GM12878 (cell line): ENCODE measurements around the gene SYT1. TPM values are rescaled to one million over a fixed set of nuclear protein-coding genes. Genes with fewer than 3 reads are reported as not detected.

Experiments used
- ATAC-seq: fragments of 200-7000 bp; cut with Tn5 transposase; 3 replicates; pipeline ENCODE4 v1.9.1; 2020; ENCODE audit warnings: mild to moderate bottlenecking, moderate library complexity
- BruUV-seq: library from RNA; stranded (reverse); fragments of 400-500 nt; replicated peaks from 2 replicates; lab custom pipeline; 2021; lab: Mats Ljungman, UMichigan
- CTCF ChIA-PET: fragments of 300-600 bp; sonication (Branson Sonifier 250); formaldehyde crosslinking; extraction: SDS; loops from one replicate; lab custom pipeline; 2021; ENCODE audit warnings: inconsistent platforms; lab: Yijun Ruan, JAX
- POLR2A ChIA-PET: fragments of 350-600 bp; formaldehyde crosslinking; extraction: SDS; loops from one replicate; lab custom pipeline; 2021; ENCODE audit warnings: inconsistent platforms; lab: Charles Lee
- RAD21 ChIA-PET: fragments of 300-600 bp; sonication (Branson Sonifier 250); formaldehyde crosslinking; loops from one replicate; lab custom pipeline; 2023; ENCODE audit warnings: antibody characterized with exemption; ENCODE audit not compliant: unreplicated experiment; lab: Charles Lee
- SMC1A ChIA-PET: fragments of 300-600 bp; sonication (Branson Sonifier 250); formaldehyde crosslinking; loops from one replicate; lab custom pipeline; 2023; ENCODE audit not compliant: unreplicated experiment, uncharacterized antibody; lab: Charles Lee
- DNase-seq: peaks from one replicate; pipeline ENCODE4 v3.0.0-alpha.2; 2011; ENCODE audit warnings: low read depth, low spot score
- FAIRE-seq: peaks from 3 replicates; lab custom pipeline; 2011; peaks lifted over from hg19 to GRCh38; lab: Jason Lieb, UNC
- H2AFZ ChIP-seq: 2 replicates; pipeline ENCODE4 v1.6.0; 2011; ENCODE audit warnings: low read depth, low read length, control low read depth; ENCODE audit not compliant: control insufficient read depth
- H3K27ac ChIP-seq: 2 replicates; pipeline ENCODE4 v1.5.1; 2011; ENCODE audit warnings: control low read depth; ENCODE audit not compliant: control insufficient read depth, insufficient read depth
- H3K27me3 ChIP-seq, 2 experiments: replicated peaks in 1 of 2; 2 replicates each; pipeline versions ENCODE4 v1.6.0 to v1.6.1; 2011; ENCODE audit warnings: low read length in 1 of 2; ENCODE audit not compliant: control insufficient read depth in 2 of 2, insufficient read depth in 2 of 2
- H3K36me3 ChIP-seq, 2 experiments: 2 replicates each; pipeline ENCODE4 v1.5.1; 2011; ENCODE audit warnings: low read length in 1 of 2; ENCODE audit not compliant: control insufficient read depth in 2 of 2, insufficient read depth in 2 of 2
- H3K4me1 ChIP-seq: 2 replicates; pipeline ENCODE4 v1.6.1; 2011; ENCODE audit warnings: mild to moderate bottlenecking, low read length, moderate library complexity, mixed read lengths; ENCODE audit not compliant: control insufficient read depth, insufficient read depth
- H3K4me2 ChIP-seq: 2 replicates; pipeline ENCODE4 v1.6.0; 2011; ENCODE audit warnings: control low read depth; ENCODE audit not compliant: control insufficient read depth, insufficient read depth
- H3K4me3 ChIP-seq: fragments of 200-600 bp; sonication (generic); 2 replicates; pipeline ENCODE4 v1.5.1; 2016
- H3K79me2 ChIP-seq: 2 replicates; pipeline ENCODE4 v1.6.0; 2011; ENCODE audit warnings: low read length; ENCODE audit not compliant: control insufficient read depth, insufficient read depth
- H3K9ac ChIP-seq: 2 replicates; pipeline ENCODE4 v1.8.0; 2011; ENCODE audit warnings: low read length, control low read depth, mixed read lengths; ENCODE audit not compliant: control insufficient read depth, insufficient read depth
- H3K9me3 ChIP-seq: replicated peaks from 3 replicates; pipeline ENCODE4 v1.5.1; 2011; ENCODE audit warnings: mild to moderate bottlenecking, low read length; ENCODE audit not compliant: control insufficient read depth, insufficient read depth
- H4K20me1 ChIP-seq: 2 replicates; pipeline ENCODE4 v1.6.0; 2011; ENCODE audit not compliant: control insufficient read depth, insufficient read depth
- E2F8 ChIP-seq: fragments of 450-650 bp; IDR thresholded peaks from 2 replicates; pipeline ENCODE4 v1.6.1; 2018; ENCODE audit warnings: mild to moderate bottlenecking, low read depth, moderate library complexity; ENCODE audit not compliant: partially characterized antibody
- EZH2 ChIP-seq: IDR thresholded peaks from 2 replicates; pipeline ENCODE4 v1.6.1; 2012; ENCODE audit warnings: low read depth, mild to moderate bottlenecking, control low read depth, inconsistent platforms, low read length, borderline replicate concordance; ENCODE audit not compliant: control insufficient read depth
- IKZF1 ChIP-seq: fragments of 450-650 bp; conservative IDR thresholded peaks from 2 replicates; pipeline ENCODE4 v1.6.1; 2017; ENCODE audit warnings: antibody characterized with exemption, mild to moderate bottlenecking
- IRF3 ChIP-seq: fragments of 450-650 bp; IDR thresholded peaks from 2 replicates; pipeline ENCODE4 v1.6.1; 2014; ENCODE audit warnings: mild to moderate bottlenecking
- MAX ChIP-seq: IDR thresholded peaks from 2 replicates; pipeline ENCODE4 v1.6.1; 2012; ENCODE audit warnings: low read depth, low read length, improper control_type of control experiment
- MLLT1 ChIP-seq: fragments of 450-650 bp; IDR thresholded peaks from 2 replicates; pipeline ENCODE4 v1.6.1; 2016; ENCODE audit warnings: mild to moderate bottlenecking
- NBN ChIP-seq: fragments of 450-650 bp; IDR thresholded peaks from 2 replicates; pipeline ENCODE4 v1.6.1; 2016
- PBX3 ChIP-seq: IDR thresholded peaks from 2 replicates; pipeline ENCODE4 v1.6.1; 2011; ENCODE audit warnings: mild to moderate bottlenecking, low read depth, low read length, moderate library complexity; ENCODE audit not compliant: insufficient replicate concordance
- RAD21 ChIP-seq: IDR thresholded peaks from 2 replicates; pipeline ENCODE4 v1.6.1; 2011; ENCODE audit warnings: mild to moderate bottlenecking, low read depth, low read length, moderate library complexity; ENCODE audit not compliant: insufficient read depth
- SMAD5 ChIP-seq: IDR thresholded peaks from 2 replicates; pipeline ENCODE4 v1.6.1; 2016; ENCODE audit warnings: antibody characterized with exemption, low read depth
- SREBF2 ChIP-seq: IDR thresholded peaks from 2 replicates; pipeline ENCODE4 v1.6.1; 2012; ENCODE audit warnings: mild to moderate bottlenecking, low read length
- ZNF687 ChIP-seq: fragments of 450-650 bp; IDR thresholded peaks from 2 replicates; pipeline ENCODE4 v1.6.1; 2017; ENCODE audit warnings: mild to moderate bottlenecking, moderate library complexity
- WGBS: methylation state at CpG from one replicate; pipeline ENCODE4 v1.1.6; 2016; ENCODE audit warnings: low lambda C conversion rate; ENCODE audit not compliant: insufficient replicate concordance, insufficient coverage; ENCODE audit errors: missing lambda C conversion rate; 5-methylcytosine and 5-hydroxymethylcytosine counted together
- in situ Hi-C: fragments of 300-500 bp; cut with MboI; formaldehyde crosslinking; loops from 9 replicates; pipeline ENCODE4 v1.14.3; 2018; ENCODE audit warnings: mixed read lengths
- intact Hi-C: fragments of 100-400 bp; cut with micrococcal nuclease; formaldehyde crosslinking; loops from one replicate; pipeline ENCODE4 v1.14.2; 2022; ENCODE audit not compliant: unreplicated experiment
- polyA plus RNA-seq, 11 experiments: library from polyadenylated mRNA; depleted of rRNA in 4 of 11; unstranded in 6 of 11; stranded (reverse) in 5 of 11; fragments of >200 nt; fragmentation: Nextera tagmentation in 4 of 11; fragmentation: Illumina TruSeq in 1 of 11; extraction: Ambion mirVana in 4 of 11; extraction: Trizol in 1 of 11; gene quantifications; 1 replicate in 1 of 11; 2 replicates in 10 of 11; pipeline versions ENCODE4 v1.2.1 to v1.2.3, GENCODE V29; 2011 to 2016; ENCODE audit warnings: inconsistent platforms in 2 of 11, missing spikeins in 2 of 11, low read depth in 1 of 11
- total RNA-seq, 4 experiments: library from RNA; depleted of rRNA in 3 of 4; stranded (reverse); fragments of >200 nt in 3 of 4; fragmentation: Illumina TruSeq in 1 of 4; extraction: Trizol in 1 of 4; gene quantifications; 2 replicates each; pipeline versions ENCODE4 v1.2.1 to v1.2.3, GENCODE V29; 2013 to 2021

SYT1 gene
- total and polyA plus RNA-seq, 10 of the 15 experiments (the other 5 are each of a cell fraction or from before 2014, with no cell fraction given), result 0.10 to 0.28 TPM; not detected in 8

GRCh38 chr12:79421236-79421740 lies 556.7 kb downstream of the SYT1 start:
- no peak overlapping the region for H3K27ac ChIP-seq
- BruUV-seq, result no TSS peak
- no peaks in the 10 kb centered on the region for H4K20me1 ChIP-seq
- intact Hi-C loops, result no loop called here
- no peaks in the 10 kb centered on the region; a peak in 1 of 4 replicates for H3K27me3 ChIP-seq
- no peak overlapping the region for H3K4me3 ChIP-seq
- ChIA-PET POLR2A (no interaction called here), SMC1A (no interaction called here), RAD21 (no interaction called here), CTCF (interaction anchor here (1.8 kb wide), 1 partner anchor 321 kb away, joined by 4 read pairs; no protein-coding TSS in a partner anchor)
- no peaks in the 10 kb centered on the region for H3K4me1 ChIP-seq
- H3K36me3 ChIP-seq, result no peaks in the 10 kb centered on the region
- DNase-seq (no peak), ATAC-seq (no peak), FAIRE-seq (no peak)
- H2AFZ ChIP-seq, result no peak overlapping the region
- H3K9me3 ChIP-seq, result no peaks in the 10 kb centered on the region
- WGBS, result 0% methylated on average over 1 of the region's 1 CpG
- H3K9ac ChIP-seq, result no peak overlapping the region
- H3K79me2 ChIP-seq, result no peaks in the 10 kb centered on the region
- no peak overlapping the region for H3K4me2 ChIP-seq
- in situ Hi-C loops, result no loop called here
- TF ChIP-seq ZNF687 (no peak), NBN (no peak), E2F8 (no peak), PBX3 (no peak), RAD21 (no peak), SMAD5 (no peak), MLLT1 (no peak), SREBF2 (no peak), EZH2 (no peak), IRF3 (no peak), MAX (no peak), IKZF1 (no peak)
